Progenitor cell of endocrine pancreas (in vitro differentiated cells): Measurements from ENCODE around the gene EGFL6. TPM values are rescaled to one million over a fixed set of nuclear protein-coding genes. Genes with fewer than 3 reads are reported as not detected.
A peak's percentile ranks its signal among the peaks of the same experiment; 100 is the strongest.

Experiments
- DNase-seq: peaks from one replicate; pipeline ENCODE4 v3.0.0; 2021; ENCODE audit warnings: low spot score; ENCODE audit not compliant: unreplicated experiment
- H3K27ac Mint-ChIP-seq: 2 replicates; pipeline ENCODE4 v1.8.0; 2021; ENCODE audit warnings: mild to moderate bottlenecking, moderate library complexity, mixed read lengths
- H3K27me3 Mint-ChIP-seq: 2 replicates; pipeline ENCODE4 v1.8.0; 2021; ENCODE audit warnings: mixed read lengths
- H3K36me3 Mint-ChIP-seq: 2 replicates; pipeline ENCODE4 v1.8.0; 2022; ENCODE audit warnings: mixed read lengths; ENCODE audit not compliant: insufficient read depth
- H3K4me1 Mint-ChIP-seq: 2 replicates; pipeline ENCODE4 v1.8.0; 2021; ENCODE audit warnings: low read depth, mixed read lengths
- H3K4me3 Mint-ChIP-seq: 2 replicates; pipeline ENCODE4 v1.8.0; 2021; ENCODE audit warnings: low read depth, mild to moderate bottlenecking, moderate library complexity, mixed read lengths
- H3K9me3 Mint-ChIP-seq: 2 replicates; pipeline ENCODE4 v1.8.0; 2021; ENCODE audit warnings: low read depth, mixed read lengths
- total RNA-seq: library from RNA; stranded (reverse); gene quantifications from 2 replicates; pipeline ENCODE4 v1.2.1, GENCODE V29; 2021
- TF ChIP-seq, protein P1 (sequence below): fragments of 200-600 bp; sonication (generic); IDR thresholded peaks from one replicate; pipeline ENCODE4 v1.5.0; 2021; ENCODE audit warnings: antibody characterized with exemption, mild to moderate bottlenecking; ENCODE audit not compliant: unreplicated experiment

Gene EGFL6
- total RNA-seq, 1 donor from 2014 or later, result 0.34 TPM

DNA sequence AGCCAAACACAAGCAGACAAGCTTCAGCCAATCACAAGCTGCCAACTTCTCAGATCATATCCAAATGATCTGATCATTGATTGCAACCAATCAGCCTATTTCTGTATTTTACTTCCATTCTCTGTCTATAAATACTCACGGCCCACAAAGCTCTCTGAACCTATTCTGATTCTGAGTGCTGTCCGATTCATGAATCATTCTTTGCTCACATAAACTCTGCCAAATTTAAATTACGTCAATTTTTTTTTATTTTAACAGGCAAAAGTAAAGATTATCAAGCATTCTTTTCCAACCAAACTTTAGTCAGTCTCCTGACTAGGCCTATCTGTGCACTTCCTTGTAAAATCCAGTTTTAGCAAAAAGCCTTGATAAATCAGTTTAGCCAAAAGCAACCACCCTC lies 81.7 kb downstream of the EGFL6 start:
- Mint-ChIP-seq H3K36me3 (no peaks in the 10 kb centered on the region), H3K27me3 (no peaks in the 10 kb centered on the region)

DNA sequence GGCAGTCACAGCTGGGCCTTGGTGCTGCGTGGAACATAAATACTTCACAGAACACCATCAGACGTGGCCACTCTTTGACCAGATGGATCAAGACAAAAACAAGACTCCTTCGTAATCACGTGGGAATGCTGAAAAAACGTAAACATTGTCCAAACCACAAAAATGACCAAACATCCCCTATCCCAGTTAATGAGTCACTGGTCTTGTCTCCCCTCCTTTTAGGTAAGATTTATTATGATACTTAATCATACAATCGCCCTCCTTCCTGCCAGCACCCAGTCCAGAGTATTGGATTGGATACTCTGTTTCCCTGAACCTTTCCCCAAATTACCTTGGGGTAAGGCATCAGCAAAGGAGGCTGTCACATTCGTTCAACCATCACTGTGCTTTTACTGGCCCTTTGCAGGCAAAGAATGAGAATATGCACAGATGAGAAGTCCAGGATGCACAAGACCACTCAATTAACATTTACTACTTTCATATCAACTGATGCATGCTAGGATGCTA lies 82.9 kb downstream of the EGFL6 start:
- TF ChIP-seq, protein P1, sequence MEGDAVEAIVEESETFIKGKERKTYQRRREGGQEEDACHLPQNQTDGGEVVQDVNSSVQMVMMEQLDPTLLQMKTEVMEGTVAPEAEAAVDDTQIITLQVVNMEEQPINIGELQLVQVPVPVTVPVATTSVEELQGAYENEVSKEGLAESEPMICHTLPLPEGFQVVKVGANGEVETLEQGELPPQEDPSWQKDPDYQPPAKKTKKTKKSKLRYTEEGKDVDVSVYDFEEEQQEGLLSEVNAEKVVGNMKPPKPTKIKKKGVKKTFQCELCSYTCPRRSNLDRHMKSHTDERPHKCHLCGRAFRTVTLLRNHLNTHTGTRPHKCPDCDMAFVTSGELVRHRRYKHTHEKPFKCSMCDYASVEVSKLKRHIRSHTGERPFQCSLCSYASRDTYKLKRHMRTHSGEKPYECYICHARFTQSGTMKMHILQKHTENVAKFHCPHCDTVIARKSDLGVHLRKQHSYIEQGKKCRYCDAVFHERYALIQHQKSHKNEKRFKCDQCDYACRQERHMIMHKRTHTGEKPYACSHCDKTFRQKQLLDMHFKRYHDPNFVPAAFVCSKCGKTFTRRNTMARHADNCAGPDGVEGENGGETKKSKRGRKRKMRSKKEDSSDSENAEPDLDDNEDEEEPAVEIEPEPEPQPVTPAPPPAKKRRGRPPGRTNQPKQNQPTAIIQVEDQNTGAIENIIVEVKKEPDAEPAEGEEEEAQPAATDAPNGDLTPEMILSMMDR, result no peak
- Mint-ChIP-seq H3K27ac (peak overlapping the region; percentile 93), H3K4me1 (peaks cover 2% of the 10 kb centered on the region), H3K36me3 (peaks cover 2% of the 10 kb centered on the region), H3K4me3 (peak overlapping the region; percentile 82), H3K9me3 (peaks cover 17% of the 10 kb centered on the region), H3K27me3 (no peaks in the 10 kb centered on the region)
- no peak for DNase-seq

More for the DNA sequence above, 81.7 kb downstream of the EGFL6 start:
- no peak for DNase-seq
- TF ChIP-seq, protein P1, result no peak
- no peak overlapping the region for H3K27ac Mint-ChIP-seq
- H3K4me1 Mint-ChIP-seq, result peaks cover 2% of the 10 kb centered on the region
- peaks cover 19% of the 10 kb centered on the region for H3K9me3 Mint-ChIP-seq
- no peak overlapping the region for H3K4me3 Mint-ChIP-seq

DNA sequence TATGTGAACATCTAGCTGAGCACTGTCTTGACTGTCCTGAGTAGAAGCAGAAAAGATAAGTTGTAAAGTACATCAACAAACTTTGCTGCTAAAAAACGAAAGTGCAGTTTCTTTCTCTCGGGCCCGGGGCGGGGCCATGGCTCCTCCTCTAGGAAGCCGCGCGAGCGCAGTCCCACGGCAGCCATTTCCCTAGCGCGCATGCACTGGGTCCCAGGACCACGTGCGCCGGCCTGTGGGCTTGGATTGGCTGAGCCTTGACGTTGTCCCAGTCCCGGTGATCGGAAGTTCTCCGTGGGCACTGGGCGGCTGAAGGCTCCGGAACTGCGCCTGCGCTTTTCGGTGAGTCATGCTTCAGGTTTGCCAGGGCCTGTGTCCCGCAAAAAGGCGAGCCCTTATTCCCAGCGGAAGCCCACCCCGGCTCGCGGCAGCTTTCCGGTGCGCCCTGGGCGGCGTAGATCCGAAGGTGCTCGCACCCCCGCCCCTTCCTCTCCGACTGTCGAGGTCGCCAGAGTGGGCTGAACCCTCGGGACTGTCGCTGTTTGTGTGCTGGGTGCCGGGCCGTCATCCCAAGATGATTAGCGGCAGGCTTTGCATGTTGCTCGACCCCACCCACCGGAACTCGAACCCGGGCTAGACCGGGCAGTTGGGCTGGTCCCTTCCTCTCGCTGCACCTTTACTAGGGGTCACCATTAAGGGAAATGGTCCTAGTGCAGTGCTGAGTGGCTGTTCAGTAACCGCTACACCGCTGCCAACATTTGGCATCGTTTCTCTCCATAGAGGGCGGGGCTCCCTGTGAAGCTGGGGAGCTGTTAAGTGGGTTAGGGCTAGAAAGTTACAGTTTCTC lies 83.7 kb downstream of the EGFL6 start, which contains the start of gene TCEANC:
Gene TCEANC, plus strand, starts transcription at position 292 of the 844 bp plus-strand sequence. CDS start 9,368 bp downstream, outside the sequence.
- peaks cover 16% of the 10 kb centered on the region for H3K9me3 Mint-ChIP-seq
- peaks cover 2% of the 10 kb centered on the region for H3K36me3 Mint-ChIP-seq
- H3K4me3 Mint-ChIP-seq, result peak within 1 kb of the TSS; percentile 82
- peaks cover 2% of the 10 kb centered on the region for H3K4me1 Mint-ChIP-seq
- DNase-seq, result peak; percentile 80
- peak within 1 kb of the TSS; percentile 95 for H3K27ac Mint-ChIP-seq
- no peaks in the 10 kb centered on the region for H3K27me3 Mint-ChIP-seq
- TF ChIP-seq, protein P1, result no peak

DNA sequence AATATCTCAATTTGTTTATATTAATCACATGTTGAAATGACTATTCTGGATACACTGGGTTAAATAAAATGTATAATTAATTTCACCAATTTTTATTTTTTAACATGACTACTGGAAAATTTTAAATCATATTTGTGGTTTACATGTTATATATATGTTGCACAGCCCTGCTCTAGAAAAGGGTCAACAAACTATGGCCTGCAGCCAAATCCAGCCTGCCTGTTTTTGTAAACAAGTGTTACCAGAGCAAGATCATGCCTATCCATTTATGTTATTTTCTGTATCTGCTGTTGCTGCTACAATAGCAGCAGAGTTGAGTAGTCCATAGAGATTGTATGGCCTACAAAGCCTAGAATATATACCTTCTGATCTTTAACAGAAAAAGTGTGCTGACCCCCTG lies 84.7 kb downstream of the EGFL6 start:
- Mint-ChIP-seq H3K36me3 (peaks cover 2% of the 10 kb centered on the region), H3K27me3 (no peaks in the 10 kb centered on the region), H3K9me3 (peaks cover 17% of the 10 kb centered on the region), H3K4me1 (peaks cover 5% of the 10 kb centered on the region), H3K27ac (no peak overlapping the region), H3K4me3 (peak overlapping the region; percentile 82)
- TF ChIP-seq, protein P1, result no peak
- no peak for DNase-seq

DNA sequence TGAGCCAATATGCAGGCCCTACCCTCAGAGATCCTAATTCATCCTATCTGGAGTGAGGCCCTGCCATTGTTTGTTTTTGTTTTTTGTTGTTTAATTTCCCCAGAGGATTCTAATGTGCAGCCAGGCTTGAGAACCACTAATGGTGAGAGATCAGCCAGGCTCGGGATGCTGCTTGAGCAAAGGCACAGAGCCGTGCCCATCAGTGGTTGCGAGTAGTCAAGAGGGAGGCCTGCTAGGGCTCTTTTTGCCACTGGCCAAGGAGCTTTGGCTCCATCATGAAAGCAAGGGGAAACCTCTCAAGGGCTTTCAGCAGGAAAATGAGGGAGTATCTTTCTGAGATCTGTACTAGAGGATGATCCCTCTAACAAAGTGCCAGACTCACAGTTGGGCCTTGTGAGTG lies 86.3 kb downstream of the EGFL6 start:
- Mint-ChIP-seq H3K4me3 (no peak overlapping the region), H3K27me3 (no peaks in the 10 kb centered on the region), H3K4me1 (peaks cover 6% of the 10 kb centered on the region), H3K9me3 (peaks cover 21% of the 10 kb centered on the region), H3K36me3 (peaks cover 6% of the 10 kb centered on the region), H3K27ac (no peak overlapping the region)
- TF ChIP-seq, protein P1, result no peak
- no peak for DNase-seq
